ENCODE results near the gene MTARC2.

MTARC2 gene

DNA sequence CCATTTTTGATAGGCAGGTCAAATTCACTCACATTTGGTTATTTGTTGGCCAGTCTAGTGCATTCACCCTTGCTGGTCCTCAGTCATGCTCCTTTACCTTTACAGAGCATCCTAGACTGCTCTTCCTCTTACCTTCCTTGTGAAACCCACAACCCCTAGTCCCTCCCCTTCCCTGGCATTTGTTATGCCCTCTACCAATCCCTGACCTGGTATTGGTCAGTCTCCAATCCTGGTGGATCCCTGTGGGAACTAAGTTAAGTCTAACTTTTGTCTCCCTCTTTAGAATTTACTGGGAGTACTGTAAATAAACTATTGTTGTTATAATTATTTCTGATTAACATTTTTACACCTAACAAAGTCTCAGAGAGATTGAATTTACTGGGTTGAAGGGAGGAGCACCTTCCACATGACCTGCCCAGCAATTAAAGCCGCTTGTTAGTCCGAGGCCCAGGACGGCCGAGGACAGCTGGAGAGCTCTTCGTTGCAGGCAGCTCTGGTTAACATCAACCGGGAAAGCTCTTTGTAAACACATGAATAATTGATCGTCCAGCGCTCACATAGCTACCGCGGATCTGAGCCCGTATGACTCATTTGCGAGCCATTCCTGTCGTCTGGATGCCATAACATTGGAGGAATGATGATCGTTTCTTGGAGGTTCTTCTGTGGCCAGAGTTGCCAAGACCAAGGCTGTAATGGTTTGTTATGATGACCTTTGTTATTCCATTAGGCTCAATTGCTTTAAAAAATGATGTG lies 70.5 kb downstream of the MTARC2 start:
- Histone ChIP-seq H3K27me3 (ENCODE audit: low read length) (no peaks in the 10 kb centered on the region), H3K9ac (ENCODE audit: low read length) (no peak overlapping the region), H4K20me1 (ENCODE audit: low read depth, low read length) (no peaks in the 10 kb centered on the region), H3K9me2 (replicated peaks; ENCODE audit: insufficient read depth, low read length) (no peaks in the 10 kb centered on the region; the same call in 1 of the 2 replicates), H3K4me3 (ENCODE audit: insufficient read depth, low read length, poor library complexity, severe bottlenecking) (no peak overlapping the region), H3K9me3 (ENCODE audit: insufficient read depth, low read length) (no peaks in the 10 kb centered on the region), H3K27ac (ENCODE audit: low read depth, low read length) (no peak overlapping the region), H3K36me3 (ENCODE audit: low read length) (no peaks in the 10 kb centered on the region), H3F3A (ENCODE audit: insufficient read depth) (no peaks in the 10 kb centered on the region), H3K4me2 (ENCODE audit: low read depth, low read length, poor library complexity, severe bottlenecking) (no peak overlapping the region), H2AFZ (ENCODE audit: low read depth, low read length, severe bottlenecking) (no peak overlapping the region), H3K79me2 (ENCODE audit: insufficient read depth, low read length) (no peaks in the 10 kb centered on the region)
- TF ChIP-seq, protein P1, sequence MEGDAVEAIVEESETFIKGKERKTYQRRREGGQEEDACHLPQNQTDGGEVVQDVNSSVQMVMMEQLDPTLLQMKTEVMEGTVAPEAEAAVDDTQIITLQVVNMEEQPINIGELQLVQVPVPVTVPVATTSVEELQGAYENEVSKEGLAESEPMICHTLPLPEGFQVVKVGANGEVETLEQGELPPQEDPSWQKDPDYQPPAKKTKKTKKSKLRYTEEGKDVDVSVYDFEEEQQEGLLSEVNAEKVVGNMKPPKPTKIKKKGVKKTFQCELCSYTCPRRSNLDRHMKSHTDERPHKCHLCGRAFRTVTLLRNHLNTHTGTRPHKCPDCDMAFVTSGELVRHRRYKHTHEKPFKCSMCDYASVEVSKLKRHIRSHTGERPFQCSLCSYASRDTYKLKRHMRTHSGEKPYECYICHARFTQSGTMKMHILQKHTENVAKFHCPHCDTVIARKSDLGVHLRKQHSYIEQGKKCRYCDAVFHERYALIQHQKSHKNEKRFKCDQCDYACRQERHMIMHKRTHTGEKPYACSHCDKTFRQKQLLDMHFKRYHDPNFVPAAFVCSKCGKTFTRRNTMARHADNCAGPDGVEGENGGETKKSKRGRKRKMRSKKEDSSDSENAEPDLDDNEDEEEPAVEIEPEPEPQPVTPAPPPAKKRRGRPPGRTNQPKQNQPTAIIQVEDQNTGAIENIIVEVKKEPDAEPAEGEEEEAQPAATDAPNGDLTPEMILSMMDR (IDR thresholded peaks at IDR 0.05; ENCODE audit: insufficient read depth, low read length, poor library complexity, severe bottlenecking): no peak
- TF ChIP-seq EZH2phosphoT487 (conservative IDR thresholded peaks at IDR 0.05; ENCODE audit: low read length): no peak

GRCh38 chr1:220819467-220820026 lies 71.4 kb downstream of the MTARC2 start:
- Histone ChIP-seq H3F3A (ENCODE audit: insufficient read depth) (no peaks in the 10 kb centered on the region), H3K9me2 (replicated peaks; ENCODE audit: insufficient read depth, low read length) (no peaks in the 10 kb centered on the region; the same call in 1 of the 2 replicates), H4K20me1 (ENCODE audit: low read depth, low read length) (no peaks in the 10 kb centered on the region), H3K9ac (ENCODE audit: low read length) (no peak overlapping the region), H3K27me3 (ENCODE audit: low read length) (no peaks in the 10 kb centered on the region), H3K9me3 (ENCODE audit: insufficient read depth, low read length) (no peaks in the 10 kb centered on the region), H3K79me2 (ENCODE audit: insufficient read depth, low read length) (no peaks in the 10 kb centered on the region), H3K36me3 (ENCODE audit: low read length) (no peaks in the 10 kb centered on the region), H2AFZ (ENCODE audit: low read depth, low read length, severe bottlenecking) (no peak overlapping the region), H3K4me2 (ENCODE audit: low read depth, low read length, poor library complexity, severe bottlenecking) (no peak overlapping the region), H3K27ac (ENCODE audit: low read depth, low read length) (no peak overlapping the region), H3K4me3 (ENCODE audit: insufficient read depth, low read length, poor library complexity, severe bottlenecking) (no peak overlapping the region)
- no peak for TF ChIP-seq EZH2phosphoT487 (conservative IDR thresholded peaks at IDR 0.05; ENCODE audit: low read length)
- TF ChIP-seq, protein P1 (IDR thresholded peaks at IDR 0.05; ENCODE audit: insufficient read depth, low read length, poor library complexity, severe bottlenecking): no peak

DNA sequence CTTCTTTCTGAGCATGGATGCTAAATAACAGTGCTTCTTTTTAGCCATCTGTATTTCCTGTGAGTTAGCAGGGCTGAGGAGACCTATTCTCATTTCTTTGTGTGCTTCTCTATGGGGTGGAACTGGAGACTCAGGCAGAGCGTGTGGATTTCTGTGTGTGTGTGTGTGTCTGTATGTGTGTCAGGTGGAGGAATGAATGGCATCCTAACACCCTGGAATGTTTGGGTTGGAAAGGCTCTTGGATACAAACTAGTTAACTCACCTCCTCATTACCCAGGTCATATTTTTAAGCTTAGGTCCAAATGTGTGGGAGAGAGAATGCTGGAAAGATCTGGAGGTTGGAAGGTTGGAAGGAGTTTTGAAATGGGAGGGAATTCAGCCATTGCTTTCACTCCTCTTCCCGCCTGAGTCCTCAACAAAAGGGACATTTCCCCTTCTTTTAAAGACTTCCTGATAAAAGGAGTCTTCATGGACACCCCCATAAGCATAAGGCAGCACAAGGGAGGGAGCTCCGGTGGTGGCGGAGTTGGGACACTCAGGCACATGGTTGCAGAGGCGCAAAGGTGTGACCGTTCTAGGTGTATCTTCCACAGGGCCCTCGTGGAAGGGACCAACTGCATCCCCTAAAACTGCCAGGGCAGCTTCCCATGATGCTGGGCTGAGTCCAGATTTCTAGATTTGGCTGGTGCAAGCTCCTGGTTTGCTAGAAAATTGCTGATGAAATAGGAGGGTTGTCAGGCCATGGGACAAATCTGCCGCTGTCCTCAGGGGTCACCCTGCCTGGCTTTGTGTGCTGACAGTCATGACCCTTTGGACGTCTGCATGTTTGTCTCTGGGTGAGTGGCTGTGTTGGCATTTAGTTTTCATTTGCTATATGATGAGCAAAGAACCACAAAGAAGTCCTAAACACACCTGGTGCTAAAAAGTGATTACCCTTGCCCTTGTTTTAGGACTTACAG lies 76.2 kb downstream of the MTARC2 start:
- Histone ChIP-seq H3K79me2 (ENCODE audit: insufficient read depth, low read length) (no peaks in the 10 kb centered on the region), H3K4me3 (ENCODE audit: insufficient read depth, low read length, poor library complexity, severe bottlenecking) (no peak overlapping the region), H3K9me2 (replicated peaks; ENCODE audit: insufficient read depth, low read length) (no peaks in the 10 kb centered on the region; the same call in 1 of the 2 replicates), H4K20me1 (ENCODE audit: low read depth, low read length) (no peaks in the 10 kb centered on the region), H3K9ac (ENCODE audit: low read length) (no peak overlapping the region), H3K36me3 (ENCODE audit: low read length) (no peaks in the 10 kb centered on the region), H3F3A (ENCODE audit: insufficient read depth) (no peaks in the 10 kb centered on the region), H3K4me2 (ENCODE audit: low read depth, low read length, poor library complexity, severe bottlenecking) (no peak overlapping the region), H3K9me3 (ENCODE audit: insufficient read depth, low read length) (no peaks in the 10 kb centered on the region), H3K27me3 (ENCODE audit: low read length) (no peaks in the 10 kb centered on the region; the same call in 1 of the 2 replicates), H2AFZ (ENCODE audit: low read depth, low read length, severe bottlenecking) (no peak overlapping the region), H3K27ac (ENCODE audit: low read depth, low read length) (no peak overlapping the region)
- TF ChIP-seq, protein P1 (IDR thresholded peaks at IDR 0.05; ENCODE audit: insufficient read depth, low read length, poor library complexity, severe bottlenecking): no peak
- no peak for TF ChIP-seq EZH2phosphoT487 (conservative IDR thresholded peaks at IDR 0.05; ENCODE audit: low read length)
